HG03060 (cell line): ENCODE data around the gene ZCCHC12.

Experiments
- ATAC-seq: cut with Tn5 transposase; IDR thresholded peaks from one replicate; pipeline ENCODE4 v1.9.1; 2021; ENCODE audit warnings: low read depth, moderate number of reproducible peaks; ENCODE audit not compliant: unreplicated experiment

ZCCHC12 gene

GRCh38 chrX:118865231-118865630 lies 41.6 kb downstream of the ZCCHC12 start:
- no peak for ATAC-seq

GRCh38 chrX:118867251-118867650 lies 43.6 kb downstream of the ZCCHC12 start:
- ATAC-seq, result no peak

GRCh38 chrX:118872102-118872566 lies 48.5 kb downstream of the ZCCHC12 start:
- ATAC-seq, result no peak
